HEK293T (cell line): Measurements from ENCODE around the gene TMEM161B.

ENCODE experiments used
- CTCF ChIA-PET: fragments of 350-600 bp; formaldehyde crosslinking; extraction: SDS; loops from one replicate; lab custom pipeline; 2021; ENCODE audit warnings: antibody characterized with exemption, inconsistent platforms; lab: Yijun Ruan, JAX
- POLR2A ChIA-PET: fragments of 350-600 bp; formaldehyde crosslinking; extraction: SDS; loops from one replicate; lab custom pipeline; 2020; ENCODE audit warnings: antibody characterized with exemption, inconsistent platforms; lab: Yijun Ruan, JAX
- DNase-seq: peaks from one replicate; pipeline ENCODE4 v3.0.0; 2012; ENCODE audit warnings: mixed read lengths; ENCODE audit errors: extremely low spot score
- ARNT ChIP-seq: fragments of 450-650 bp; IDR thresholded peaks from 2 replicates; pipeline ENCODE4 v1.6.1; 2017; ENCODE audit warnings: mild to moderate bottlenecking
- BHLHE40 ChIP-seq: fragments of 450-650 bp; IDR thresholded peaks from 2 replicates; pipeline ENCODE4 v1.6.1; 2016; ENCODE audit warnings: mild to moderate bottlenecking, moderate library complexity, borderline replicate concordance
- CTBP1 ChIP-seq: fragments of 450-650 bp; IDR thresholded peaks from 2 replicates; pipeline ENCODE4 v1.6.1; 2016; ENCODE audit warnings: borderline replicate concordance
- ELF4 ChIP-seq: fragments of 450-650 bp; IDR thresholded peaks from 2 replicates; pipeline ENCODE4 v1.6.1; 2017; ENCODE audit warnings: antibody characterized with exemption
- FOXA1 ChIP-seq: fragments of 450-650 bp; IDR thresholded peaks from 2 replicates; pipeline ENCODE4 v1.6.1; 2016; ENCODE audit warnings: mild to moderate bottlenecking
- FOXK2 ChIP-seq: fragments of 450-650 bp; IDR thresholded peaks from 2 replicates; pipeline ENCODE4 v1.6.1; 2016; ENCODE audit warnings: mild to moderate bottlenecking
- FOXM1 ChIP-seq: fragments of 450-650 bp; IDR thresholded peaks from 2 replicates; pipeline ENCODE4 v1.6.1; 2017; ENCODE audit warnings: mild to moderate bottlenecking, borderline replicate concordance
- HDGF ChIP-seq: fragments of 450-650 bp; IDR thresholded peaks from 2 replicates; pipeline ENCODE4 v1.6.1; 2017; ENCODE audit warnings: antibody characterized with exemption, borderline replicate concordance
- L3MBTL2 ChIP-seq: fragments of 450-650 bp; conservative IDR thresholded peaks from 2 replicates; pipeline ENCODE4 v1.6.1; 2016; ENCODE audit warnings: mild to moderate bottlenecking
- LEF1 ChIP-seq: fragments of 450-650 bp; IDR thresholded peaks from 2 replicates; pipeline ENCODE4 v1.6.1; 2017; ENCODE audit warnings: mild to moderate bottlenecking, borderline replicate concordance
- NFRKB ChIP-seq: fragments of 450-650 bp; IDR thresholded peaks from 2 replicates; pipeline ENCODE4 v1.6.1; 2016; ENCODE audit warnings: mild to moderate bottlenecking, moderate library complexity
- SP1 ChIP-seq: fragments of 450-650 bp; IDR thresholded peaks from 2 replicates; pipeline ENCODE4 v1.6.1; 2017
- SUZ12 ChIP-seq: fragments of 450-650 bp; IDR thresholded peaks from 2 replicates; pipeline ENCODE4 v1.6.1; 2016; ENCODE audit warnings: mild to moderate bottlenecking
- TARDBP ChIP-seq: fragments of 450-650 bp; IDR thresholded peaks from 2 replicates; pipeline ENCODE4 v1.6.1; 2016
- ZNF384 ChIP-seq: fragments of 450-650 bp; IDR thresholded peaks from 2 replicates; pipeline ENCODE4 v1.6.1; 2016
- TF ChIP-seq, protein P1 (sequence below): fragments of 450-650 bp; IDR thresholded peaks from 2 replicates; pipeline ENCODE4 v1.6.1; 2016

Gene TMEM161B

GRCh38 chr5:88238732-88239131 is 29.9 kb downstream of the TMEM161B start:
- DNase-seq, result no peak
- TF ChIP-seq SUZ12 (no peak), SP1 (no peak), NFRKB (no peak), FOXM1 (no peak), LEF1 (no peak), BHLHE40 (no peak), TARDBP (no peak), ARNT (no peak), ELF4 (no peak), FOXK2 (no peak), L3MBTL2 (no peak), FOXA1 (no peak)
- POLR2A ChIA-PET, result no interaction called here
- CTCF ChIA-PET, result no interaction called here

- ChIA-PET CTCF (interaction anchor here (0.9 kb wide), 1 partner anchor 456 kb away, joined by 3 read pairs; no protein-coding TSS in a partner anchor), POLR2A (no interaction called here)
- DNase-seq, result no peak
- TF ChIP-seq SP1, result no peak
Observed at GRCh38 chr5:88236866-88237642, 31.6 kb downstream of the TMEM161B start.

GRCh38 chr5:88235828-88236227 is 32.8 kb downstream of the TMEM161B start:
- CTCF ChIA-PET, result no interaction called here
- POLR2A ChIA-PET, result no interaction called here

GRCh38 chr5:88235346-88235745 is 33.3 kb downstream of the TMEM161B start:
- ChIA-PET CTCF (no interaction called here), POLR2A (no interaction called here)
- DNase-seq, result no peak
- TF ChIP-seq ARNT, result no peak
- no peak for TF ChIP-seq HDGF
- no peak for TF ChIP-seq ZNF384
- no peak for TF ChIP-seq LEF1
- no peak for TF ChIP-seq FOXK2
- TF ChIP-seq L3MBTL2, result no peak

More at GRCh38 chr5:88235828-88236227, 32.8 kb downstream of the TMEM161B start:
- no peak for DNase-seq
- no peak for TF ChIP-seq NFRKB
- TF ChIP-seq ZNF384, result no peak
- TF ChIP-seq, protein P1, sequence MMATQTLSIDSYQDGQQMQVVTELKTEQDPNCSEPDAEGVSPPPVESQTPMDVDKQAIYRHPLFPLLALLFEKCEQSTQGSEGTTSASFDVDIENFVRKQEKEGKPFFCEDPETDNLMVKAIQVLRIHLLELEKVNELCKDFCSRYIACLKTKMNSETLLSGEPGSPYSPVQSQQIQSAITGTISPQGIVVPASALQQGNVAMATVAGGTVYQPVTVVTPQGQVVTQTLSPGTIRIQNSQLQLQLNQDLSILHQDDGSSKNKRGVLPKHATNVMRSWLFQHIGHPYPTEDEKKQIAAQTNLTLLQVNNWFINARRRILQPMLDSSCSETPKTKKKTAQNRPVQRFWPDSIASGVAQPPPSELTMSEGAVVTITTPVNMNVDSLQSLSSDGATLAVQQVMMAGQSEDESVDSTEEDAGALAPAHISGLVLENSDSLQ, result no peak
- no peak for TF ChIP-seq FOXM1
- TF ChIP-seq LEF1, result no peak
- no peak for TF ChIP-seq HDGF
- TF ChIP-seq TARDBP, result no peak
- TF ChIP-seq SP1, result no peak
- no peak for TF ChIP-seq ARNT
- TF ChIP-seq ELF4, result no peak
- no peak for TF ChIP-seq FOXA1
- TF ChIP-seq SUZ12, result no peak
- TF ChIP-seq L3MBTL2, result no peak
- TF ChIP-seq BHLHE40, result no peak
- TF ChIP-seq CTBP1, result no peak

DNA sequence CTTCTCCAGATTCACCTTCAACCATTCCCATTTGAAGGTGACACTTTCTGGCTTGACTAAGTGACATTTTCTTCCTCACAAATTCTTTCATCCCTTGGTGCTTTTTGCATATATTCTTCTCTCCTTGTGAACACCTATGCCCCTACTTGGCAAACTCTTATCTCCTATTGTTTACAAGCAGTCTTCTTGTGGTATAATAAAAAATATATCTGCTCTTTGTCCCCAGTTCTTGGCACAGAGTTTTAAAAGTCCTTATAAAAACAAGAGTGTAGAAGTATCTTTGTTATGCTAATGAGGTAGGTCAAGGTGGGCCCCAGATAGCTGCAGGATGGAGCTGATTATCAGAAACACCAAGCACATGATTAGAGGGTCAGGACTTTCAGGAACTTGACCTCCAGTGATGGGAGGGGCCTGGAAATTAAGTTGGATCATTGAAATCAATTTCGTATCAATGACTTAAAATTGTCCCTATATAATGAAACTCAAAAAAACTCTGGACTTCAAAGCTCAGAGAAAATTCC is 38.0 kb downstream of the TMEM161B start:
- ChIA-PET POLR2A (no interaction called here), CTCF (no interaction called here)
- TF ChIP-seq FOXA1 (no peak), ELF4 (no peak), SP1 (no peak), NFRKB (no peak), L3MBTL2 (no peak), CTBP1 (no peak), FOXK2 (no peak), HDGF (no peak), ARNT (no peak), ZNF384 (no peak), LEF1 (no peak)
- TF ChIP-seq, protein P1, result no peak
- no peak for DNase-seq

DNA sequence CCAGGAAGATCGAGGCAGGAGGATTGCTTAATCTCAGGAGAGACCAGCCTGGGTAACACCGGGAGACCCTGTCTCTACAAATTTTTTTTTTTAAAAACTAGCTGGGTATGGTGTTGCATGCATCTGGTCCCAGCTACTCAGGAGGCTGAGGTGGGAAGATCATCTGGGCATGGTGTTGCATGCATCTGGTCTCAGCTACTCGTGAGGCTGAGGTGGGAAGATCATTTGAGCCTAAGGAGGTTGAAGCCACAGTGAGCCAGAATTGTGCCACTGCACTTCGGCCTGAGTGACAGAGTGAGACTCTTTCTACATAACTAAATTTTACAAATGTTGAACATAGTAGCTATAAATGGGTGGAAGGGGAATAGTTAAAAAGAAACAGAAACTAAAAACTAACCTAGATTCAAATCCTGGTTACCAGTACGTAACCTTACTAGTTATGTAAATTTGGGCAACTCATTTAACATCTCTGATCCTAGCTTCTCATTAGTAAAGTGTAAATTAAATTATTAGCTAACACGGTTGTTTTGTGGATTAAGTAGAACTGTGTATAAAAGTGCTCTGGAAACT is 41.7 kb downstream of the TMEM161B start:
- ChIA-PET CTCF (no interaction called here), POLR2A (no interaction called here)
- TF ChIP-seq ARNT, result no peak
- no peak for DNase-seq

- no peak for DNase-seq
- ChIA-PET POLR2A (no interaction called here), CTCF (no interaction called here)
- no peak for TF ChIP-seq FOXA1
- TF ChIP-seq NFRKB, result no peak
- TF ChIP-seq ARNT, result no peak
- no peak for TF ChIP-seq CTBP1
- TF ChIP-seq FOXK2, result no peak
- no peak for TF ChIP-seq HDGF
- TF ChIP-seq, protein P1, result no peak
- TF ChIP-seq SP1, result no peak
- no peak for TF ChIP-seq ZNF384
Observed at GRCh38 chr5:88214655-88215054, 54.0 kb downstream of the TMEM161B start.
